Sigmoid colon (tissue), 7 donors: ENCODE data around the gene RAPGEF5. TPM values are rescaled to one million over a fixed set of nuclear protein-coding genes. Genes with fewer than 3 reads are reported as not detected.
"Not testable (repeated sequence)": the region's sequence is repeated elsewhere in the genome, so short reads cannot be mapped to it uniquely, and the experiment has no call there.

Experiments used
- DNase-seq: peaks from one replicate; pipeline ENCODE4 v3.0.0-alpha.2; 2019
- H3K27ac ChIP-seq, 4 donors: fragments of 200-600 bp; sonication (generic); one replicate each; pipeline ENCODE4 v1.5.1; 2016 to 2019; ENCODE audit warnings: mild to moderate bottlenecking in 1 of 4
- H3K27me3 ChIP-seq, 3 donors: fragments of 200-600 bp; sonication (generic); one replicate each; pipeline ENCODE4 v1.5.1; 2019; ENCODE audit warnings: mild to moderate bottlenecking in 1 of 3
- H3K36me3 ChIP-seq, 4 donors: fragments of 200-600 bp; sonication (generic); one replicate each; pipeline ENCODE4 v1.5.1; 2016 to 2019
- H3K4me1 ChIP-seq, 4 donors: fragments of 200-600 bp; sonication (generic); one replicate each; pipeline ENCODE4 v1.5.1; 2017 to 2019
- H3K4me3 ChIP-seq, 4 donors: fragments of 200-600 bp; sonication (generic); one replicate each; pipeline ENCODE4 v1.5.1; 2017 to 2019; ENCODE audit warnings: mild to moderate bottlenecking in 2 of 4, moderate library complexity in 1 of 4
- H3K9me3 ChIP-seq, 4 donors: fragments of 200-600 bp in 3 of 4; sonication (generic) in 3 of 4; one replicate each; pipeline versions ENCODE4 v1.5.1 to v1.6.1; 2013 to 2019
- CTCF ChIP-seq, 4 experiments: fragments of 450-650 bp in 3 of 4; fragments of 200-600 bp in 1 of 4; IDR thresholded peaks; one replicate each; pipeline ENCODE4 v1.5.1; 2016 to 2019; ENCODE audit warnings: antibody characterized with exemption in 4 of 4, mild to moderate bottlenecking in 3 of 4, moderate library complexity in 2 of 4
- EP300 ChIP-seq, 4 donors: sonication (generic); formaldehyde crosslinking; IDR thresholded peaks; one replicate each; pipeline ENCODE4 v1.6.1; 2017; ENCODE audit warnings: antibody characterized with exemption in 4 of 4
- POLR2A ChIP-seq, 2 donors: fragments of 450-650 bp; IDR thresholded peaks; one replicate each; pipeline ENCODE4 v1.6.1; 2016; ENCODE audit warnings: antibody characterized with exemption in 2 of 2, mild to moderate bottlenecking in 2 of 2, moderate library complexity in 2 of 2
- POLR2AphosphoS5 ChIP-seq, 4 donors: sonication (generic); formaldehyde crosslinking; IDR thresholded peaks; one replicate each; pipeline ENCODE4 v1.6.1; 2017; ENCODE audit warnings: antibody characterized with exemption in 4 of 4
- WGBS, 2 donors: extraction: QIAGEN DNeasy Blood & Tissue Kit; methylation state at CpG; one replicate each; pipeline ENCODE4 v1.1.7; 2013; 5-methylcytosine and 5-hydroxymethylcytosine counted together
- intact Hi-C: fragments of 100-400 bp; cut with DNase I; formaldehyde crosslinking; loops from one replicate; pipeline ENCODE4 v1.15.1; 2023
- polyA plus RNA-seq, 3 donors: library from polyadenylated mRNA; stranded (reverse); fragments of 200-250 nt; gene quantifications; one replicate each; pipeline ENCODE4 v1.2.3, GENCODE V29; 2013
- total RNA-seq, 4 donors: library from RNA; depleted of rRNA; stranded (reverse); fragments of >200 nt; gene quantifications; one replicate each; pipeline ENCODE4 v1.1.0, GENCODE V29; 2016
- donor health status: healthy with polysubstance abuse.
- donor health status: Bipolar disorder and iron deficiency.
- donor health status: healthy.

RAPGEF5 gene
- total and polyA plus RNA-seq, 7 donors = 6.0 to 17.9 (median 12.6) TPM

- no peak overlapping the region for H3K4me3 ChIP-seq
- peaks cover 0 to 6% (median 0%) of the 10 kb centered on the region in 4 donors for H3K4me1 ChIP-seq
- no peaks in the 10 kb centered on the region for H3K9me3 ChIP-seq
- TF ChIP-seq CTCF (IDR thresholded peaks at IDR 0.05) = no peak
- TF ChIP-seq EP300 (IDR thresholded peaks at IDR 0.05) = no peak
- no peak for TF ChIP-seq POLR2AphosphoS5 (IDR thresholded peaks at IDR 0.05)
- no peaks in the 10 kb centered on the region for H3K27me3 ChIP-seq
- DNase-seq = no peak
- intact Hi-C loops = loop anchor here (10.0 kb wide), 1 partner anchor 189 kb away; no protein-coding TSS in a partner anchor
- H3K36me3 ChIP-seq = no peaks in the 10 kb centered on the region
- WGBS, 2 donors = 94% methylated on average over 7 of the region's 7 CpGs
- H3K27ac ChIP-seq = no peak overlapping the region
Observed at GRCh38 chr7:22105550-22105949, 251.4 kb downstream of the RAPGEF5 start.

- Histone ChIP-seq H3K36me3 (no peaks in the 10 kb centered on the region), H3K27ac (peak overlapping the region in 1 of 4 donors; percentile 37), H3K4me1 (peaks cover 0 to 15% (median 6%) of the 10 kb centered on the region in 4 donors), H3K4me3 (no peak overlapping the region), H3K27me3 (no peaks in the 10 kb centered on the region), H3K9me3 (no peaks in the 10 kb centered on the region)
- no peak for DNase-seq
- TF ChIP-seq POLR2AphosphoS5 (IDR thresholded peaks at IDR 0.05) = no peak
- no peak for TF ChIP-seq POLR2A (IDR thresholded peaks at IDR 0.05)
- no peak for TF ChIP-seq CTCF (IDR thresholded peaks at IDR 0.05)
- TF ChIP-seq EP300 (IDR thresholded peaks at IDR 0.05) = no peak
- 69 to 73% methylated on average over 11 of the region's 11 CpGs for WGBS, 2 donors
- intact Hi-C loops = no loop called here
Observed at GRCh38 chr7:22094413-22095342, 262.3 kb downstream of the RAPGEF5 start.

DNA sequence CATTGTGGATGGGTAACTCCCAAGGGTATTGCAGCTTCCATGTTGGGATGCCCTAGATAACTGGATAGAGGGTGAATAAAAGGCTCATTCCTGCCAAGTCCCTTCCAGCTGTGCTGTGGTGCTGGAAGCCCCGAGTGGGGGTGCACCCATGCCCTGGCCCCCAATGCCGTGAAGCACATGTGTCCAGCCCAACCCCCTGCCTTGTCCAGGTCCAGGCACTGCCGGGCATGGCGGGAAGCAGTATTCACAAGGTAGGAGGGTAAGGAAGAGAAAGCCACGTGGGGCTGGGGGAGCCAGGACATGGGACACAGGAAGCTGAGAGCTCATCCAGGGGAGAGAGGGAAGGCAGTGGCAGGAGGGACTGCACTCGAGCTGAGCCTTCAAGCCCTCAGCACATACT is 263.0 kb downstream of the RAPGEF5 start:
- intact Hi-C loops = no loop called here
- WGBS, 2 donors = 70 to 76% methylated on average over 6 of the region's 6 CpGs
- no peak for TF ChIP-seq EP300 (IDR thresholded peaks at IDR 0.05)
- TF ChIP-seq CTCF (IDR thresholded peaks at IDR 0.05) = no peak
- TF ChIP-seq POLR2A (IDR thresholded peaks at IDR 0.05) = no peak
- TF ChIP-seq POLR2AphosphoS5 (IDR thresholded peaks at IDR 0.05) = no peak
- Histone ChIP-seq H3K4me3 (no peak overlapping the region), H3K36me3 (no peaks in the 10 kb centered on the region), H3K27me3 (no peaks in the 10 kb centered on the region), H3K4me1 (peaks cover 0 to 15% (median 6%) of the 10 kb centered on the region in 4 donors), H3K9me3 (no peaks in the 10 kb centered on the region), H3K27ac (peak overlapping the region in 1 of 4 donors; percentile 37)
- DNase-seq = no peak

GRCh38 chr7:22093001-22093400 is 264.0 kb downstream of the RAPGEF5 start:
- Histone ChIP-seq H3K27me3 (no peaks in the 10 kb centered on the region), H3K4me1 (peaks cover 0 to 15% (median 6%) of the 10 kb centered on the region in 4 donors), H3K4me3 (no peak overlapping the region), H3K9me3 (no peaks in the 10 kb centered on the region), H3K27ac (peak overlapping the region in 1 of 4 donors; percentile 37), H3K36me3 (no peaks in the 10 kb centered on the region)
- DNase-seq = no peak
- no peak for TF ChIP-seq EP300 (IDR thresholded peaks at IDR 0.05)
- TF ChIP-seq POLR2AphosphoS5 (IDR thresholded peaks at IDR 0.05) = peak in 1 of 4 donors; percentile 30
- intact Hi-C loops = no loop called here
- WGBS, 2 donors = 67 to 74% methylated on average over 2 of the region's 2 CpGs

GRCh38 chr7:22090958-22091525 is 265.9 kb downstream of the RAPGEF5 start:
- WGBS, 2 donors = 78 to 81% methylated on average over 11 of the region's 11 CpGs
- H3K4me1 ChIP-seq = peaks cover 0 to 15% (median 6%) of the 10 kb centered on the region in 4 donors
- H3K4me3 ChIP-seq, DNase-seq, H3K27ac ChIP-seq, H3K9me3 ChIP-seq, H3K36me3 ChIP-seq, intact Hi-C loops, H3K27me3 ChIP-seq: not testable (repeated sequence)
